GM19438 (cell line): ENCODE results near the gene GNG7.
"Not testable (repeated sequence)": the region's sequence is repeated elsewhere in the genome, so short reads cannot be mapped to it uniquely, and the experiment has no call there.

ENCODE experiments used
- ATAC-seq: cut with Tn5 transposase; IDR thresholded peaks from one replicate; pipeline ENCODE4 v1.9.1; 2021; ENCODE audit warnings: low read depth; ENCODE audit not compliant: unreplicated experiment

GNG7 gene

GRCh38 chr19:2646866-2647535, 55.5 kb downstream of the GNG7 start:
- no peak for ATAC-seq

GRCh38 chr19:2645826-2646225, 56.7 kb downstream of the GNG7 start:
- ATAC-seq, result no peak

- not testable (repeated sequence) for ATAC-seq
Observed at GRCh38 chr19:2643123-2643737, 59.3 kb downstream of the GNG7 start.

- ATAC-seq, result no peak
Observed at GRCh38 chr19:2641332-2641698, 61.2 kb downstream of the GNG7 start.

- no peak for ATAC-seq
Observed at GRCh38 chr19:2640563-2641331, 61.7 kb downstream of the GNG7 start.

GRCh38 chr19:2639999-2640398, 62.5 kb downstream of the GNG7 start:
- no peak for ATAC-seq

GRCh38 chr19:2638417-2638940, 64.0 kb downstream of the GNG7 start:
- no peak for ATAC-seq

GRCh38 chr19:2636897-2637683, 65.4 kb downstream of the GNG7 start:
- ATAC-seq, result no peak

- ATAC-seq, result no peak
Observed at GRCh38 chr19:2636141-2636896, 66.2 kb downstream of the GNG7 start.

- ATAC-seq, result no peak
Observed at GRCh38 chr19:2634960-2635359, 67.5 kb downstream of the GNG7 start.

- ATAC-seq, result no peak
Observed at GRCh38 chr19:2634228-2634951, 68.1 kb downstream of the GNG7 start.

GRCh38 chr19:2633693-2634075, 68.8 kb downstream of the GNG7 start:
- ATAC-seq, result no peak

GRCh38 chr19:2631213-2631821, 71.2 kb downstream of the GNG7 start:
- ATAC-seq, result no peak

GRCh38 chr19:2630352-2631001, 72.0 kb downstream of the GNG7 start:
- no peak for ATAC-seq

- ATAC-seq, result no peak
Observed at GRCh38 chr19:2629491-2630351, 72.8 kb downstream of the GNG7 start.

GRCh38 chr19:2628597-2628996, 73.9 kb downstream of the GNG7 start:
- no peak for ATAC-seq

GRCh38 chr19:2627855-2628254, 74.6 kb downstream of the GNG7 start:
- no peak for ATAC-seq
